T-cell (primary cell): ENCODE data around the gene CYP26A1. TPM values are rescaled to one million over a fixed set of nuclear protein-coding genes. Genes with fewer than 3 reads are reported as not detected.

Experiments
- ATAC-seq, 4 experiments: fragments of 200-7000 bp in 3 of 4; fragments of 150-1000 bp in 1 of 4; cut with Tn5 transposase; replicated peaks in 1 of 4; 1 replicate in 3 of 4; 2 replicates in 1 of 4; pipeline ENCODE4 v1.10.0; 2021; ENCODE audit warnings: moderate library complexity in 3 of 4, mild to moderate bottlenecking in 2 of 4, moderate number of reproducible peaks in 1 of 4
- CTCF ChIA-PET, 2 donors: fragments of 300-600 bp; sonication (Branson Sonifier 250); formaldehyde crosslinking; loops; one replicate each; lab custom pipeline; 2022; ENCODE audit warnings: antibody characterized with exemption in 2 of 2; lab: Charles Lee
- POLR2A ChIA-PET, 2 donors: fragments of 300-600 bp; sonication (Branson Sonifier 250); formaldehyde crosslinking; loops; one replicate each; lab custom pipeline; 2022; ENCODE audit warnings: antibody characterized with exemption in 2 of 2; lab: Charles Lee
- DNase-seq, 35 experiments: peaks; one replicate each; pipeline versions ENCODE4 v3.0.0 to v3.0.0-alpha.2; 2013 to 2023
- H3K27ac ChIP-seq: one replicate; pipeline ENCODE4 v1.5.1; 2013; ENCODE audit warnings: low read length
- H3K27me3 ChIP-seq, 2 experiments: replicated peaks in 1 of 2; 1 replicate in 1 of 2; 2 replicates in 1 of 2; pipeline versions ENCODE4 v1.6.1 to v1.7.0; 2013; ENCODE audit warnings: low read length in 1 of 2, mixed read lengths in 1 of 2; ENCODE audit not compliant: control insufficient read depth in 2 of 2, insufficient read depth in 2 of 2; ENCODE audit errors: extremely low read depth in 1 of 2
- H3K36me3 ChIP-seq, 2 donors: 1 replicate in 1 of 2; 2 replicates in 1 of 2; pipeline versions ENCODE4 v1.6.1 to v1.7.0; 2013; ENCODE audit warnings: low read length in 1 of 2; ENCODE audit not compliant: control insufficient read depth in 2 of 2, insufficient read depth in 1 of 2; ENCODE audit errors: extremely low read depth in 1 of 2
- H3K4me1 ChIP-seq, 2 experiments: 1 replicate in 1 of 2; 2 replicates in 1 of 2; pipeline versions ENCODE4 v1.6.1 to v1.7.0; 2013; ENCODE audit warnings: low read length in 2 of 2, mixed read lengths in 1 of 2; ENCODE audit not compliant: insufficient read depth in 2 of 2, control insufficient read depth in 1 of 2; ENCODE audit errors: extremely low read depth in 1 of 2
- H3K4me3 ChIP-seq, 2 donors: 1 replicate in 1 of 2; 2 replicates in 1 of 2; pipeline versions ENCODE4 v1.5.1 to v1.7.0; 2013; ENCODE audit warnings: mild to moderate bottlenecking in 2 of 2, low read length in 1 of 2, moderate library complexity in 1 of 2; ENCODE audit not compliant: control insufficient read depth in 1 of 2; ENCODE audit errors: extremely low read depth in 1 of 2
- H3K9me3 ChIP-seq: 2 replicates; pipeline ENCODE4 v1.7.0; 2013
- H3K27ac Mint-ChIP-seq, 2 donors: one replicate each; pipeline ENCODE4 v1.8.0; 2020 to 2021; ENCODE audit warnings: mild to moderate bottlenecking in 2 of 2, mixed read lengths in 2 of 2
- H3K27me3 Mint-ChIP-seq, 2 donors: one replicate each; pipeline ENCODE4 v1.8.0; 2021 to 2022; ENCODE audit warnings: mixed read lengths in 2 of 2
- H3K36me3 Mint-ChIP-seq: one replicate; pipeline ENCODE4 v1.8.0; 2021; ENCODE audit warnings: mixed read lengths
- H3K4me1 Mint-ChIP-seq, 3 donors: one replicate each; pipeline ENCODE4 v1.8.0; 2020 to 2022; ENCODE audit warnings: mixed read lengths in 3 of 3, mild to moderate bottlenecking in 1 of 3
- H3K4me3 Mint-ChIP-seq, 3 donors: one replicate each; pipeline ENCODE4 v1.8.0; 2020 to 2022; ENCODE audit warnings: mild to moderate bottlenecking in 3 of 3, mixed read lengths in 3 of 3, moderate library complexity in 3 of 3
- H3K9me3 Mint-ChIP-seq, 3 donors: one replicate each; pipeline ENCODE4 v1.8.0; 2020 to 2022; ENCODE audit warnings: mixed read lengths in 3 of 3
- WGBS: methylation state at CpG from one replicate; pipeline ENCODE4 v1.1.5; 2013; ENCODE audit warnings: missing lambda C conversion rate; ENCODE audit not compliant: insufficient coverage; 5-methylcytosine and 5-hydroxymethylcytosine counted together
- total RNA-seq, 35 experiments: library from RNA in 6 of 35; stranded (reverse) in 6 of 35; fragments of 120-200 nt in 1 of 35; gene quantifications; one replicate each; pipeline versions ENCODE4 v1.2.1 to v1.2.4 and lab custom pipeline; 2013 to 2026

Gene CYP26A1
- total RNA-seq, 5 donors from 2014 or later (not counting 1 experiment from before 2014, with no cell fraction given): not detected

GRCh38 chr10:93059975-93060886 lies 13.5 kb upstream of the CYP26A1 start, which contains the start of gene CYP26C1:
CYP26C1 (plus strand) TSS chr10:93060798; CDS start chr10:93061264, 466 bp downstream.
- H3K4me1 Mint-ChIP-seq: peaks cover 25 to 33% (median 31%) of the 10 kb centered on the region in 3 donors
- H3K4me1 ChIP-seq: peaks cover 0 to 20% of the 10 kb centered on the region in 2 experiments
- ATAC-seq (no peak), DNase-seq (no peak)
- H3K9me3 ChIP-seq: no peaks in the 10 kb centered on the region
- peaks cover 17 to 37% of the 10 kb centered on the region in 2 experiments for H3K27me3 ChIP-seq
- H3K27ac ChIP-seq: no peak within 1 kb of the TSS
- H3K36me3 Mint-ChIP-seq: peaks cover 34% of the 10 kb centered on the region
- H3K9me3 Mint-ChIP-seq: no peaks in the 10 kb centered on the region
- WGBS: 72% methylated on average over 56 of the region's 67 CpGs
- H3K27me3 Mint-ChIP-seq: peaks cover 16 to 40% of the 10 kb centered on the region in 2 donors
- peak within 1 kb of the TSS; percentile 8 to 53 for H3K27ac Mint-ChIP-seq
- peak within 1 kb of the TSS; percentile 50 to 74 (median 68) for H3K4me3 Mint-ChIP-seq
- H3K4me3 ChIP-seq: peak within 1 kb of the TSS in 1 of 2 donors; percentile 58
- ChIA-PET POLR2A (interaction anchor here in 1 of 2 donors (0.6 kb wide), 1 partner anchor 99 kb away, joined by 9 read pairs; no protein-coding TSS in a partner anchor), CTCF (interaction anchor here in 1 of 2 donors (0.6 kb wide), 1 partner anchor 174 kb away, joined by 3 read pairs; no protein-coding TSS in a partner anchor)
- H3K36me3 ChIP-seq: peaks cover 0 to 3% of the 10 kb centered on the region in 2 donors

DNA sequence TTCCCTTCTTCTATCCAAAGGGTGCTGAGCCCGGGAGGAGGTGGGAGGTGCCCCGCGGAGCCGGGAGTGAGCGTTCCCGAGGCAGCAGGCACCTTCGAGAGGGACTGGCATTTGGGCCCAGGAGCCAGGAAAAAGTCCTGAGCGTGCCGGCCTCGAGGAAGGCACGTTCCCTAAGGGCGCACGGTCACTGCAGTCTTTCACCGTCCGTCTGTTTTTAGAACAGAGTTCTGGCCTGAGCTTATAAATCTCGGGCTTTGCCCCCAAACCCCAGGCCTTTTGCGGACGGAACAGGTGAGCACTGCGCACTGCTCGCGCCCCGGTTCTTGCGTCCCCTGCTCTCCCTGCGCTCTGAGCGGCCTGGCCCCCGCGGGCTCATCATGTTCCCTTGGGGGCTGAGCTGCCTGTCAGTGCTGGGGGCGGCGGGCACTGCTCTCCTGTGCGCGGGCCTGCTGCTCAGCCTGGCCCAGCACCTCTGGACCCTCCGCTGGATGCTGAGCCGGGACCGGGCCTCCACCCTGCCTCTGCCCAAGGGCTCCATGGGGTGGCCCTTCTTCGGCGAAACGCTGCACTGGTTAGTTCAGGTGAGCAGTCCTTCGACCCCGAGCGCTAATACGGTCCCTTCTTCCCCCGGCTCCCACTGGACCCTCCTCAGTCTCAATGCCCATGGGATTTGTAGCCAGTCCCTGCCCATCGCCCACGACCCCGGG lies 12.7 kb upstream of the CYP26A1 start:
- Histone ChIP-seq H3K27me3 (peaks cover 21 to 39% of the 10 kb centered on the region in 2 experiments), H3K4me3 (no peak overlapping the region), H3K27ac (no peak overlapping the region), H3K36me3 (peaks cover 0 to 3% of the 10 kb centered on the region in 2 donors), H3K9me3 (no peaks in the 10 kb centered on the region), H3K4me1 (peaks cover 0 to 20% of the 10 kb centered on the region in 2 experiments)
- no peak for ATAC-seq
- peaks cover 30 to 36% (median 36%) of the 10 kb centered on the region in 3 donors for H3K4me1 Mint-ChIP-seq
- peaks cover 21 to 45% of the 10 kb centered on the region in 2 donors for H3K27me3 Mint-ChIP-seq
- ChIA-PET POLR2A (no interaction called here), CTCF (no interaction called here)
- WGBS: 69% methylated on average over 36 of the region's 45 CpGs
- no peaks in the 10 kb centered on the region for H3K9me3 Mint-ChIP-seq
- no peak overlapping the region for H3K27ac Mint-ChIP-seq
- DNase-seq: no peak
- peak overlapping the region in 2 of 3 donors; percentile 50 to 74 for H3K4me3 Mint-ChIP-seq
- peaks cover 29% of the 10 kb centered on the region for H3K36me3 Mint-ChIP-seq

DNA sequence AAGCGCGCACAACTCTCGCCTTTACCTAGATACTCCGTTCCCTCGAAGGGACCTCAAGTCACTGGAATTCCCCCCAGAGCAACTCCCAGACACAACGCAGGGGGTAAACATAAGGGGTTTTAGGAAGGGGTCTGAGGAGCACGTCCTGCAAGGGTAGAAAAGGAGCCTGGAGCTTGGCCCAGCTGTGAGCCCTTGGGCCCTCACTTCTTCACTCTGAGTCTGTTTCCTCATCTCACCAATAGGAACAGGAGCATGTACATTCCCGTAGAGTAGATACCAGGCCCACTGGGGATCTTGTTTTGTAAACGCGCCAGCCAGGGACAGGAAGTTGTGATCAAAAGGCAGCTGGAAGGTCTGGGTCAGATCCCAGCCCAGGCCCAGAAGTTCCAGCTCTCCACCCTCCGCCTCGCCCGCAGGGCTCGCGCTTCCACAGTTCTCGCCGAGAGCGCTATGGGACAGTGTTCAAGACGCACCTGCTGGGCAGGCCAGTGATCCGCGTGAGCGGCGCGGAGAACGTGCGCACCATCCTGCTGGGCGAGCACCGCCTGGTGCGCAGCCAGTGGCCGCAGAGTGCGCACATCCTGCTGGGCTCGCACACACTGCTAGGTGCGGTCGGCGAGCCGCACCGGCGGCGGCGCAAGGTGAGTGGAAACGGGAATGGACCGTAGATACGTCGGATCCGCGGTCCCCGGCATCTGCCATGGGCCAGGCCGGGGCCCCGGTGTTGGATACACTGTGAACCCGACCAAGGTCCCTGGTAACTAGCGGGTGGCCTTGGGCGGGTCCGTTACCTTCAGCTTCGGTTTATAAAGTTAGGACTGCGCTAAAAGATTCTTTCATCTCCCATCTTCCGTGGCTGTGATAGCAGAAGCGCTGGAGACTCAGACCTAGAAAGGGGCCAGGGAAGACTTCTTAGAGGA lies 11.8 kb upstream of the CYP26A1 start:
- CTCF ChIA-PET: no interaction called here
- H3K27ac Mint-ChIP-seq: no peak overlapping the region
- DNase-seq (no peak), ATAC-seq (peak; percentile 6 to 54 (median 14))
- H3K4me1 ChIP-seq: peaks cover 0 to 20% of the 10 kb centered on the region in 2 experiments
- no peaks in the 10 kb centered on the region for H3K9me3 ChIP-seq
- H3K4me3 ChIP-seq: peak overlapping the region in 1 of 2 donors; percentile 58
- peaks cover 23 to 46% of the 10 kb centered on the region in 2 experiments for H3K27me3 ChIP-seq
- 8% methylated on average over 46 of the region's 57 CpGs for WGBS
- no peak overlapping the region for H3K27ac ChIP-seq
- H3K36me3 ChIP-seq: peaks cover 0 to 3% of the 10 kb centered on the region in 2 donors
- peaks cover 24 to 52% of the 10 kb centered on the region in 2 donors for H3K27me3 Mint-ChIP-seq
- H3K4me1 Mint-ChIP-seq: peaks cover 35 to 38% (median 37%) of the 10 kb centered on the region in 3 donors
- H3K4me3 Mint-ChIP-seq: peak overlapping the region; percentile 57 to 74 (median 68)
- POLR2A ChIA-PET: no interaction called here
- peaks cover 26% of the 10 kb centered on the region for H3K36me3 Mint-ChIP-seq
- H3K9me3 Mint-ChIP-seq: no peaks in the 10 kb centered on the region

GRCh38 chr10:93062514-93063143 lies 11.1 kb upstream of the CYP26A1 start:
- H3K4me3 ChIP-seq: peak overlapping the region in 1 of 2 donors; percentile 58
- H3K27ac Mint-ChIP-seq: no peak overlapping the region
- H3K27me3 ChIP-seq: peaks cover 22 to 50% of the 10 kb centered on the region in 2 experiments
- 3% methylated on average over 58 of the region's 68 CpGs for WGBS
- no peaks in the 10 kb centered on the region for H3K9me3 ChIP-seq
- no peaks in the 10 kb centered on the region for H3K9me3 Mint-ChIP-seq
- peak overlapping the region; percentile 57 to 74 (median 68) for H3K4me3 Mint-ChIP-seq
- peaks cover 21% of the 10 kb centered on the region for H3K36me3 Mint-ChIP-seq
- POLR2A ChIA-PET: no interaction called here
- H3K4me1 Mint-ChIP-seq: peaks cover 35 to 46% (median 41%) of the 10 kb centered on the region in 3 donors
- no peak overlapping the region for H3K27ac ChIP-seq
- H3K27me3 Mint-ChIP-seq: peaks cover 31 to 58% of the 10 kb centered on the region in 2 donors
- peaks cover 0 to 3% of the 10 kb centered on the region in 2 donors for H3K36me3 ChIP-seq
- ATAC-seq: peak; percentile 56 to 83 (median 61)
- DNase-seq: peak in 12 of 35 experiments; percentile 12 to 55 (median 20)
- peaks cover 0 to 20% of the 10 kb centered on the region in 2 experiments for H3K4me1 ChIP-seq
- CTCF ChIA-PET: no interaction called here

- H3K9me3 ChIP-seq: no peaks in the 10 kb centered on the region
- peaks cover 35 to 62% of the 10 kb centered on the region in 2 donors for H3K27me3 Mint-ChIP-seq
- ChIA-PET CTCF (no interaction called here), POLR2A (no interaction called here)
- no peak overlapping the region for H3K27ac ChIP-seq
- peaks cover 22 to 55% of the 10 kb centered on the region in 2 experiments for H3K27me3 ChIP-seq
- no peak overlapping the region for H3K27ac Mint-ChIP-seq
- H3K4me3 Mint-ChIP-seq: peak overlapping the region; percentile 22 to 70 (median 31)
- 21% methylated on average over 40 of the region's 43 CpGs for WGBS
- peaks cover 16% of the 10 kb centered on the region for H3K36me3 Mint-ChIP-seq
- H3K9me3 Mint-ChIP-seq: no peaks in the 10 kb centered on the region
- H3K4me3 ChIP-seq: no peak overlapping the region
- DNase-seq (no peak), ATAC-seq (peak in 2 of 4 experiments; percentile 11)
- H3K4me1 Mint-ChIP-seq: peaks cover 37 to 46% (median 43%) of the 10 kb centered on the region in 3 donors
- peaks cover 0 to 3% of the 10 kb centered on the region in 2 donors for H3K36me3 ChIP-seq
- peaks cover 0 to 21% of the 10 kb centered on the region in 2 experiments for H3K4me1 ChIP-seq
Observed at GRCh38 chr10:93063144-93063976, 10.3 kb upstream of the CYP26A1 start.
